ENCODE measurements around the gene CCDC54. TPM values are rescaled to one million over a fixed set of nuclear protein-coding genes. Genes with fewer than 3 reads are reported as not detected.

The CCDC54 gene
- total RNA-seq, 2 donors from 2014 or later: not detected

DNA sequence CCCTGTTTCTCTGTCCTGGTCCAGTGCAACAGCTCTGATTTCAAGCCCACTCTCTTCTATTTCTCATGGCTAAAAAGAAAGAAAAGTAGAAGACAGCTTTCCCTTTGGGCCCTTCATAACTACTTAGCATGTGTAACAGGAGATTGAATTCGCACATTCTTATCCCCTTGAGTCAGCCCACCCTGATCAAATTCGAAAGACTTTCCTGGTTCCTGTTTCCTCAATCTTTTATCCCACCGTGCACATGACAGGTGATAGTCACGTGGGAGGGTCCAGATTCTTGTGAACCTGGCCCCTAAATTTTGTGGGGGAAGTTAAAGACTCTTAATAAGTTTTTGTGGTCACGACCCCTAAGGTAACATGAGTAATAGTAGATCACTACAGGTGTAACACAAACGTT, 4.7 kb upstream of the CCDC54 start:
- H3K4me3 ChIP-seq: no peak overlapping the region
- no peak for ATAC-seq (ENCODE audit: insufficient number of reproducible peaks, low FRiP score, low read depth)
- H3K27ac ChIP-seq: no peak overlapping the region
- H3K4me1 ChIP-seq (ENCODE audit: control insufficient read depth in 1 of 2, low read depth in 2 of 2): peaks cover 0 to 5% of the 10 kb centered on the region in 2 donors
- DNase-seq (ENCODE audit: low spot score): no peak
- H3K27me3 ChIP-seq (replicated peaks; ENCODE audit: insufficient read depth): no peaks in the 10 kb centered on the region
- TF ChIP-seq, protein P1, sequence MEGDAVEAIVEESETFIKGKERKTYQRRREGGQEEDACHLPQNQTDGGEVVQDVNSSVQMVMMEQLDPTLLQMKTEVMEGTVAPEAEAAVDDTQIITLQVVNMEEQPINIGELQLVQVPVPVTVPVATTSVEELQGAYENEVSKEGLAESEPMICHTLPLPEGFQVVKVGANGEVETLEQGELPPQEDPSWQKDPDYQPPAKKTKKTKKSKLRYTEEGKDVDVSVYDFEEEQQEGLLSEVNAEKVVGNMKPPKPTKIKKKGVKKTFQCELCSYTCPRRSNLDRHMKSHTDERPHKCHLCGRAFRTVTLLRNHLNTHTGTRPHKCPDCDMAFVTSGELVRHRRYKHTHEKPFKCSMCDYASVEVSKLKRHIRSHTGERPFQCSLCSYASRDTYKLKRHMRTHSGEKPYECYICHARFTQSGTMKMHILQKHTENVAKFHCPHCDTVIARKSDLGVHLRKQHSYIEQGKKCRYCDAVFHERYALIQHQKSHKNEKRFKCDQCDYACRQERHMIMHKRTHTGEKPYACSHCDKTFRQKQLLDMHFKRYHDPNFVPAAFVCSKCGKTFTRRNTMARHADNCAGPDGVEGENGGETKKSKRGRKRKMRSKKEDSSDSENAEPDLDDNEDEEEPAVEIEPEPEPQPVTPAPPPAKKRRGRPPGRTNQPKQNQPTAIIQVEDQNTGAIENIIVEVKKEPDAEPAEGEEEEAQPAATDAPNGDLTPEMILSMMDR (IDR thresholded peaks at IDR 0.05): no peak
- H3K36me3 ChIP-seq: no peaks in the 10 kb centered on the region
- H3K9me3 ChIP-seq: no peaks in the 10 kb centered on the region

DNA sequence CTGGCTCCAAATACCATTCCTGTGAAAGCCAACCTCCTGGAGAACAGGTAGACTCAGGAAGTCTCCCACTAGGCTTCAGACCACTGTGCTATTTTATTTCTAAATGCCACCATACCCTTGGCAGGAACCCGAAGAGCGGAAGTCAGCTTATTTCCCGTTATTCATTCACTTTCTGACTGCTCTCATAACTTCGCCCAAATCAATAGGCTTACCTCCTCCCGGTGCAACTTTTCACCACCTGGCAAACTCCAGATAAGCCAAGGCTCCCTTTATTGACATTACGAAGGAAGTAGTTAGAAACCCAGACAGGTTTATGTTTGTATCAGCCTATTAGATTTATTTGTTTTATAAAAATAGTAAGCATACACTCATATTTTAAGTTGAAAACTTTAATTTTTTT, 3.3 kb upstream of the CCDC54 start:
- ATAC-seq (ENCODE audit: insufficient number of reproducible peaks, low FRiP score, low read depth) (no peak), DNase-seq (ENCODE audit: low spot score) (no peak)
- Histone ChIP-seq H3K4me3 (no peak overlapping the region), H3K27me3 (replicated peaks; ENCODE audit: insufficient read depth) (no peaks in the 10 kb centered on the region), H3K36me3 (no peaks in the 10 kb centered on the region), H3K9me3 (no peaks in the 10 kb centered on the region), H3K4me1 (ENCODE audit: control insufficient read depth in 1 of 2, low read depth in 2 of 2) (peaks cover 0 to 5% of the 10 kb centered on the region in 2 donors), H3K27ac (no peak overlapping the region)
- TF ChIP-seq, protein P1 (IDR thresholded peaks at IDR 0.05): no peak

DNA sequence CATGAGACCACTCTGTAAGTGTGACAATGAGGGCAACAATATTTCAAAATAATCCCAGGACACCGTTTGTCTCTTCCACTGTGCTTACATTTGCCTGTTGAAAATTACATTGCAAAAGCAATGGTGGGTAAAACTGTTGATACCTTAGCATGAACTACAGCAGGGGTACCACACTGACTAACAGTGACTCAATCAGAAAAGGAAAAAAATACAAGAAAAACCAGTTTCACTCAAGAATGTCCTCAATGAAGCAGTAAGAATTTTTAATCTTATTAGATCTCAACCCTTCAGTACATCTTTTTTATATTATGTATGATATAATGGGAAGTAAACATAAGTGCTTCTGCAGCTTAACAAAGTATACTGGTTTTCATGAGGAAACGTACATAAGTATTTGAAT, 1.6 kb upstream of the CCDC54 start:
- ATAC-seq (ENCODE audit: insufficient number of reproducible peaks, low FRiP score, low read depth) (no peak), DNase-seq (ENCODE audit: low spot score) (no peak)
- no peaks in the 10 kb centered on the region for H3K36me3 ChIP-seq
- peaks cover 0 to 5% of the 10 kb centered on the region in 2 donors for H3K4me1 ChIP-seq (ENCODE audit: control insufficient read depth in 1 of 2, low read depth in 2 of 2)
- TF ChIP-seq, protein P1 (IDR thresholded peaks at IDR 0.05): no peak
- no peak overlapping the region for H3K27ac ChIP-seq
- no peaks in the 10 kb centered on the region for H3K9me3 ChIP-seq
- H3K27me3 ChIP-seq (replicated peaks; ENCODE audit: insufficient read depth): no peaks in the 10 kb centered on the region
- H3K4me3 ChIP-seq: no peak overlapping the region

DNA sequence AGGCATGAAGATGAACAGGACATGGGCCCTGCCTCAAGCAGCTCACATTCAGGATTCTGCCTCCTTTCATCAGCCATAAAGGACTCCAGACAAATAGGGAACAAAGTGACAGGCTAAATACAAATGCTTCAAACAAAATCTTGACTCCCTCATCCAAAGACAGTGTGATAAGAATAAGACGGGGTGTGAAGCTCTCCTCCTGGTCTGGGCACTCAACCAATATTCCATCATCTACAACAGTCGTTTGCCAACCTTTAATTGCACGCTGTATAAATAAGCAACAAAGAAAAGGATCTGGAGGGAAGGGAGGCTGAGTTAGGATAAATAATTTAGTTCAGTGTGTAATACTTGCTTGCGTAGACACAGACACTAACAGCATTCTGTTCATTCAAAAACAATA, 5.4 kb downstream of the CCDC54 start:
- Histone ChIP-seq H3K27me3 (replicated peaks; ENCODE audit: insufficient read depth) (no peaks in the 10 kb centered on the region), H3K4me3 (no peak overlapping the region), H3K36me3 (no peaks in the 10 kb centered on the region), H3K9me3 (no peaks in the 10 kb centered on the region), H3K4me1 (ENCODE audit: control insufficient read depth in 1 of 2, low read depth in 2 of 2) (no peaks in the 10 kb centered on the region), H3K27ac (no peak overlapping the region)
- TF ChIP-seq, protein P1 (IDR thresholded peaks at IDR 0.05): no peak
- ATAC-seq (ENCODE audit: insufficient number of reproducible peaks, low FRiP score, low read depth) (no peak), DNase-seq (ENCODE audit: low spot score) (no peak)

DNA sequence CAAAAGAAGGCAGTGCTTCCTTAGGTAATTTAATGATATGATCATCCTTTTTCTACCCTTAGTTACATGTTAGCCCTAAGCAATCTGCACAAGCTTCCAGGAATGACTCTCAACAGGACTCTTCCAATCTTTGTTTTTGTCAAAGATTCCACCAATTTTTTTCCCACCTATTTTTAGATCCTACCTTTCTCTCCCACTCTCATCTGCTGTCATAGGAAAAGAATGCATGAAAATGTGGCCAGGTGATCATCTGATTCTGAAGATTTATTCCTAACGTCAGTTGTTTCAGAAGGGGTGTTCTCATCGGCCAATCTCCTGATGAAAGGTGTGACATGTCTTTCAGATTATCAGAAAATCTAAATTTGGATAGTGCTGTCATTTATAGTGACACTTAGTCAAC, 7.2 kb downstream of the CCDC54 start:
- no peak overlapping the region for H3K27ac ChIP-seq

More for the DNA sequence above, 7.2 kb downstream of the CCDC54 start:
- no peak for ATAC-seq (ENCODE audit: insufficient number of reproducible peaks, low FRiP score, low read depth)
- H3K36me3 ChIP-seq: no peaks in the 10 kb centered on the region
- no peaks in the 10 kb centered on the region for H3K27me3 ChIP-seq (replicated peaks; ENCODE audit: insufficient read depth)
- no peak overlapping the region for H3K4me3 ChIP-seq
- no peaks in the 10 kb centered on the region for H3K9me3 ChIP-seq
- DNase-seq (ENCODE audit: low spot score): no peak
- no peaks in the 10 kb centered on the region for H3K4me1 ChIP-seq (ENCODE audit: control insufficient read depth in 1 of 2, low read depth in 2 of 2)
- TF ChIP-seq, protein P1 (IDR thresholded peaks at IDR 0.05): no peak
